Measurements from ENCODE around the gene DNAH3.

DNA sequence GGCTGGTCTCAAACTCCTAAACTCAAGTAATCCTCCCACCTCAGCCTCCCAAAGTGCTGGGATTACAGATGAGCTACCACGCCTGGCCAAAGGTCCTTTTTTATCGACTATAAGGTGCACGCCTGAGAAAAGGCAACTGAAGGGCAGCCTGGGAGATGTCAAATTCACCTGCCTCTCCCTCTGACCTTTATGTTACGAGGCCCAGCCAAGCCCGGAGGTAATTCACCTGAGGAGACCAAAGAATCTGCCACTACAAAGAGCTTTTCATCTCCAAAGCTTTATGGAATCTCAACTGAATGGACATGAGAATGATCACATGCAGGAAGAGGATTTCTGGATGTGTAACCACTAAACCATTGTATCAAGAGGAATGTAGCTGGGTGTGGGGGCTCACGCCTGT lies 212.9 kb downstream of the DNAH3 start:
- TF ChIP-seq POLR2A (IDR thresholded peaks at IDR 0.05; ENCODE audit: low read length) (no peak), GATA1 (IDR thresholded peaks at IDR 0.05; ENCODE audit: low read depth, low read length) (no peak)

Measured in erythroblast (primary cell).